Transverse colon (tissue), 4 donors: ENCODE data around the gene ADAM17. TPM values are rescaled to one million over a fixed set of nuclear protein-coding genes. Genes with fewer than 3 reads are reported as not detected.

Source experiments
- DNase-seq: peaks from one replicate; pipeline ENCODE4 v3.0.0-alpha.2; 2019
- H3K27ac ChIP-seq, 4 donors: fragments of 200-600 bp; sonication (generic); 2 replicates each; pipeline ENCODE4 v1.5.1; 2016 to 2018; ENCODE audit warnings: inconsistent platforms in 4 of 4
- H3K27me3 ChIP-seq: fragments of 200-600 bp; sonication (generic); 2 replicates; pipeline ENCODE4 v1.5.1; 2017; ENCODE audit warnings: inconsistent platforms
- H3K36me3 ChIP-seq, 4 donors: fragments of 200-600 bp; sonication (generic); 2 replicates each; pipeline ENCODE4 v1.5.1; 2017 to 2019; ENCODE audit warnings: inconsistent platforms in 4 of 4
- H3K4me1 ChIP-seq, 4 donors: fragments of 200-600 bp; sonication (generic); 2 replicates each; pipeline ENCODE4 v1.5.1; 2017 to 2020; ENCODE audit warnings: inconsistent platforms in 4 of 4
- H3K4me3 ChIP-seq, 4 donors: fragments of 200-600 bp; sonication (generic); 1 replicate in 1 of 4; 2 replicates in 3 of 4; pipeline versions ENCODE4 v1.5.1 to v1.6.1; 2017 to 2019; ENCODE audit warnings: inconsistent platforms in 4 of 4
- H3K9me3 ChIP-seq, 2 donors: fragments of 200-600 bp; sonication (generic); 2 replicates each; pipeline ENCODE4 v1.5.1; 2017 to 2019; ENCODE audit warnings: inconsistent platforms in 2 of 2
- CTCF ChIP-seq, 5 experiments: fragments of 200-600 bp in 3 of 5; fragments of 450-650 bp in 2 of 5; sonication (generic) in 3 of 5; IDR thresholded peaks; 1 replicate in 2 of 5; 2 replicates in 3 of 5; pipeline ENCODE4 v1.5.1; 2016 to 2017; ENCODE audit warnings: antibody characterized with exemption in 5 of 5, inconsistent platforms in 3 of 5, mild to moderate bottlenecking in 2 of 5, moderate library complexity in 1 of 5
- EP300 ChIP-seq: sonication (generic); formaldehyde crosslinking; IDR thresholded peaks from one replicate; pipeline ENCODE4 v1.6.1; 2017; ENCODE audit warnings: antibody characterized with exemption, low read depth
- POLR2A ChIP-seq: fragments of 450-650 bp; IDR thresholded peaks from one replicate; pipeline ENCODE4 v1.6.1; 2016; ENCODE audit warnings: antibody characterized with exemption, mild to moderate bottlenecking, moderate library complexity
- POLR2AphosphoS5 ChIP-seq, 3 donors: sonication (generic); formaldehyde crosslinking; IDR thresholded peaks; one replicate each; pipeline ENCODE4 v1.6.1; 2016; ENCODE audit warnings: antibody characterized with exemption in 3 of 3
- WGBS, 2 donors: methylation state at CpG; one replicate each; pipeline ENCODE4 v1.1.5; 2018; ENCODE audit warnings: low coverage in 1 of 2; 5-methylcytosine and 5-hydroxymethylcytosine counted together
- in situ Hi-C, 4 donors: fragments of 200-750 bp; cut with MboI; loops; one replicate each; pipeline versions ENCODE4 v1.15.0 to v1.15.1; 2017; ENCODE audit warnings: low sequenced_read_pairs in 3 of 4, low pct_ligation_motif_present in 1 of 4, low pct_unique_long_range_greater_than_20kb in 1 of 4
- intact Hi-C: fragments of 100-400 bp; cut with DNase I; formaldehyde crosslinking; loops from one replicate; pipeline ENCODE4 v1.15.1; 2023; ENCODE audit warnings: low total_unique reads
- total RNA-seq, 4 donors: library from RNA; depleted of rRNA; stranded (reverse); fragments of >200 nt; gene quantifications; one replicate each; pipeline ENCODE4 v1.1.0, GENCODE V29; 2016

Gene ADAM17
- total RNA-seq, 4 donors from 2014 or later, result 11.2 to 36.4 (median 17.0) TPM

GRCh38 chr2:9440058-9440727 lies 115.4 kb downstream of the ADAM17 start:
- TF ChIP-seq POLR2AphosphoS5 (IDR thresholded peaks at IDR 0.05), result no peak
- TF ChIP-seq EP300, result no peak
- no peak for TF ChIP-seq POLR2A
- intact Hi-C loops, result no loop called here
- Histone ChIP-seq H3K27ac (no peak overlapping the region), H3K9me3 (no peaks in the 10 kb centered on the region), H3K4me3 (no peak overlapping the region), H3K36me3 (peaks cover 0 to 50% (median 13%) of the 10 kb centered on the region in 4 donors), H3K4me1 (no peaks in the 10 kb centered on the region), H3K27me3 (no peaks in the 10 kb centered on the region)
- DNase-seq, result no peak
- WGBS, 2 donors, result 76 to 80% methylated on average over 1 of the region's 1 CpG
- in situ Hi-C loops, result no loop called here

- no peak for DNase-seq
- peaks cover 0 to 50% (median 13%) of the 10 kb centered on the region in 4 donors for H3K36me3 ChIP-seq
- no peaks in the 10 kb centered on the region for H3K4me1 ChIP-seq
- TF ChIP-seq CTCF (IDR thresholded peaks at IDR 0.05) (no peak), EP300 (no peak)
- in situ Hi-C loops, result no loop called here
- no peak overlapping the region for H3K27ac ChIP-seq
- H3K4me3 ChIP-seq, result no peak overlapping the region
- H3K9me3 ChIP-seq, result no peaks in the 10 kb centered on the region
- WGBS, 2 donors, result 97 to 100% methylated on average over 1 of the region's 1 CpG
- intact Hi-C loops, result no loop called here
- no peaks in the 10 kb centered on the region for H3K27me3 ChIP-seq
Measured at GRCh38 chr2:9439536-9439935, 116.1 kb downstream of the ADAM17 start.

Other genes with a start within 250 kb of the ADAM17 start
- 10 to 100 TPM; 10.7 to 27.7 (median 21.7) TPM for gene ITGB1BP1, start 132.3 kb downstream of the ADAM17 start, total RNA-seq
- gene CPSF3, start 132.2 kb downstream of the ADAM17 start, total RNA-seq, result 100 to 1,000 TPM in 1 of 4 donors, 10 to 100 TPM in 3; 17.6 to 173 (median 22.2) TPM
- gene IAH1, start 81.3 kb downstream of the ADAM17 start, total RNA-seq, result 10 to 100 TPM; 19.1 to 50.1 (median 40.1) TPM
- 100 to 1,000 TPM in 3 of 4 donors, 10 to 100 TPM in 1; 84.0 to 189 (median 145) TPM for gene YWHAQ, start 75.2 kb upstream of the ADAM17 start, total RNA-seq